H9 (cell line): ENCODE measurements around the gene CEP164. TPM values are rescaled to one million over a fixed set of nuclear protein-coding genes. Genes with fewer than 3 reads are reported as not detected.

Source experiments
- DNase-seq: peaks from one replicate; pipeline ENCODE4 v3.0.0-alpha.2; 2017
- H2AFZ ChIP-seq: one replicate; pipeline ENCODE4 v1.6.1; 2013; ENCODE audit warnings: mild to moderate bottlenecking, low read length, control low read depth, moderate library complexity
- H2AK5ac ChIP-seq: 2 replicates; pipeline ENCODE4 v1.6.1; 2013; ENCODE audit warnings: low read length, control low read depth, mixed read lengths; ENCODE audit not compliant: insufficient read length
- H2BK120ac ChIP-seq: one replicate; pipeline ENCODE4 v1.6.1; 2013; ENCODE audit warnings: low read depth, mild to moderate bottlenecking, low read length, control low read depth, inconsistent platforms; ENCODE audit not compliant: poor library complexity, severe bottlenecking
- H2BK12ac ChIP-seq: 2 replicates; pipeline ENCODE4 v1.6.1; 2013; ENCODE audit warnings: low read length, control low read depth, mixed read lengths, low read depth; ENCODE audit not compliant: insufficient read length
- H2BK15ac ChIP-seq: 2 replicates; pipeline ENCODE4 v1.6.1; 2013; ENCODE audit warnings: low read depth, low read length, control low read depth
- H2BK20ac ChIP-seq: one replicate; pipeline ENCODE4 v1.6.1; 2013; ENCODE audit warnings: low read depth, mild to moderate bottlenecking, low read length, control low read depth, inconsistent platforms; ENCODE audit not compliant: poor library complexity, severe bottlenecking
- H2BK5ac ChIP-seq: 2 replicates; pipeline ENCODE4 v1.6.1; 2013; ENCODE audit warnings: low read length, control low read depth, mixed read lengths; ENCODE audit not compliant: insufficient read length
- H3K14ac ChIP-seq: 2 replicates; pipeline ENCODE4 v1.6.1; 2013; ENCODE audit warnings: low read length, control low read depth; ENCODE audit not compliant: insufficient read depth
- H3K18ac ChIP-seq: 2 replicates; pipeline ENCODE4 v1.6.1; 2013; ENCODE audit warnings: low read depth, mild to moderate bottlenecking, mixed read lengths, low read length, control low read depth; ENCODE audit not compliant: insufficient read length
- H3K23ac ChIP-seq: 2 replicates; pipeline ENCODE4 v1.6.1; 2013; ENCODE audit warnings: low read length, control low read depth, mixed read lengths, low read depth; ENCODE audit not compliant: insufficient read length
- H3K23me2 ChIP-seq: 2 replicates; pipeline ENCODE4 v1.6.1; 2013; ENCODE audit warnings: low read depth, mild to moderate bottlenecking, mixed read lengths, low read length, control low read depth; ENCODE audit not compliant: insufficient read length, poor library complexity, severe bottlenecking
- H3K27ac ChIP-seq: 2 replicates; pipeline ENCODE4 v1.5.1; 2013; ENCODE audit warnings: low read length, control low read depth, mixed read lengths, low read depth; ENCODE audit not compliant: insufficient read length
- H3K27me3 ChIP-seq: 2 replicates; pipeline ENCODE4 v1.6.1; 2013; ENCODE audit warnings: low read length, control low read depth, inconsistent platforms; ENCODE audit not compliant: insufficient read depth
- H3K4ac ChIP-seq: 2 replicates; pipeline ENCODE4 v1.6.1; 2013; ENCODE audit warnings: low read depth, mild to moderate bottlenecking, control low read depth, inconsistent platforms, low read length, moderate library complexity
- H3K4me1 ChIP-seq: 2 replicates; pipeline ENCODE4 v1.6.1; 2013; ENCODE audit warnings: low read length, control low read depth, inconsistent platforms; ENCODE audit not compliant: insufficient read depth
- H3K4me2 ChIP-seq: 2 replicates; pipeline ENCODE4 v1.6.1; 2013; ENCODE audit warnings: low read length, control low read depth, mixed read lengths; ENCODE audit not compliant: insufficient read length, insufficient read depth
- H3K56ac ChIP-seq: 2 replicates; pipeline ENCODE4 v1.6.1; 2013; ENCODE audit warnings: low read depth, mild to moderate bottlenecking, mixed read lengths, low read length, control low read depth; ENCODE audit not compliant: insufficient read length
- H3K79me1 ChIP-seq: 2 replicates; pipeline ENCODE4 v1.6.1; 2013; ENCODE audit warnings: low read depth, mild to moderate bottlenecking, moderate library complexity, low read length, control low read depth, inconsistent platforms; ENCODE audit not compliant: insufficient read depth, poor library complexity, severe bottlenecking
- H3K79me2 ChIP-seq: 2 replicates; pipeline ENCODE4 v1.6.1; 2013; ENCODE audit warnings: low read length, control low read depth, inconsistent platforms; ENCODE audit not compliant: insufficient read depth
- H3K9ac ChIP-seq: 2 replicates; pipeline ENCODE4 v1.6.1; 2013; ENCODE audit warnings: low read length, control low read depth, mixed read lengths; ENCODE audit not compliant: insufficient read length; ENCODE audit errors: extremely low read depth
- H3K9me3 ChIP-seq: one replicate; pipeline ENCODE4 v1.6.1; 2013; ENCODE audit warnings: low read depth, low read length, inconsistent platforms; ENCODE audit not compliant: control insufficient read depth
- H3T11ph ChIP-seq: one replicate; pipeline ENCODE4 v1.6.1; 2013; ENCODE audit warnings: mild to moderate bottlenecking, low read length, control low read depth, inconsistent platforms
- H4K20me1 ChIP-seq: one replicate; pipeline ENCODE4 v1.6.1; 2013; ENCODE audit not compliant: control insufficient read depth, insufficient read length, insufficient read depth
- H4K5ac ChIP-seq: 2 replicates; pipeline ENCODE4 v1.6.1; 2013; ENCODE audit warnings: low read depth, mild to moderate bottlenecking, mixed read lengths, low read length, control low read depth; ENCODE audit not compliant: insufficient read length
- H4K8ac ChIP-seq: replicated peaks from 2 replicates; pipeline ENCODE4 v1.6.1; 2013; ENCODE audit warnings: low read length, control low read depth, mixed read lengths, low read depth; ENCODE audit not compliant: insufficient read length
- H4K91ac ChIP-seq: 2 replicates; pipeline ENCODE4 v1.6.1; 2013; ENCODE audit warnings: low read depth, mild to moderate bottlenecking, moderate library complexity, mixed read lengths, low read length, control low read depth; ENCODE audit not compliant: insufficient read length
- H3K27ac Mint-ChIP-seq, 3 experiments: 2 replicates in 2 of 3; 3 replicates in 1 of 3; pipeline ENCODE4 v1.8.0; 2020 to 2021; ENCODE audit warnings: mixed read lengths in 3 of 3, mild to moderate bottlenecking in 1 of 3, moderate library complexity in 1 of 3
- H3K27me3 Mint-ChIP-seq: 2 replicates; pipeline ENCODE4 v1.8.0; 2021; ENCODE audit warnings: low read depth, mild to moderate bottlenecking, moderate library complexity, mixed read lengths
- H3K36me3 Mint-ChIP-seq, 3 experiments: 2 replicates in 2 of 3; 3 replicates in 1 of 3; pipeline ENCODE4 v1.8.0; 2020 to 2021; ENCODE audit warnings: low read depth in 3 of 3, mixed read lengths in 3 of 3; ENCODE audit not compliant: insufficient read depth in 1 of 3
- H3K4me1 Mint-ChIP-seq, 2 experiments: 2 replicates each; pipeline ENCODE4 v1.8.0; 2020; ENCODE audit warnings: mixed read lengths in 2 of 2
- H3K4me3 Mint-ChIP-seq, 2 experiments: 2 replicates in 1 of 2; 3 replicates in 1 of 2; pipeline ENCODE4 v1.8.0; 2020 to 2021; ENCODE audit warnings: mild to moderate bottlenecking in 2 of 2, mixed read lengths in 2 of 2, moderate library complexity in 1 of 2
- H3K9me3 Mint-ChIP-seq, 2 experiments: 2 replicates in 1 of 2; 3 replicates in 1 of 2; pipeline ENCODE4 v1.8.0; 2020; ENCODE audit warnings: mild to moderate bottlenecking in 2 of 2, mixed read lengths in 2 of 2, moderate library complexity in 1 of 2
- CTCF ChIP-seq: fragments of 200-600 bp; sonication (generic); conservative IDR thresholded peaks from 3 replicates; pipeline ENCODE4 v1.8.0; 2021; ENCODE audit warnings: antibody characterized with exemption, mild to moderate bottlenecking
- WGBS: extraction: QIAGEN DNeasy Blood & Tissue Kit; methylation state at CpG from one replicate; pipeline ENCODE4 v1.1.7; 2013; ENCODE audit warnings: missing lambda C conversion rate, low lambda C conversion rate, mixed read lengths; ENCODE audit not compliant: insufficient read length; ENCODE audit errors: extremely low coverage; 5-methylcytosine and 5-hydroxymethylcytosine counted together
- total RNA-seq: library from RNA; stranded (reverse); gene quantifications from 2 replicates; pipeline ENCODE4 v1.2.1, GENCODE V29; 2021

Gene CEP164
- total RNA-seq, 1 experiment from 2014 or later: 24.9 TPM

DNA sequence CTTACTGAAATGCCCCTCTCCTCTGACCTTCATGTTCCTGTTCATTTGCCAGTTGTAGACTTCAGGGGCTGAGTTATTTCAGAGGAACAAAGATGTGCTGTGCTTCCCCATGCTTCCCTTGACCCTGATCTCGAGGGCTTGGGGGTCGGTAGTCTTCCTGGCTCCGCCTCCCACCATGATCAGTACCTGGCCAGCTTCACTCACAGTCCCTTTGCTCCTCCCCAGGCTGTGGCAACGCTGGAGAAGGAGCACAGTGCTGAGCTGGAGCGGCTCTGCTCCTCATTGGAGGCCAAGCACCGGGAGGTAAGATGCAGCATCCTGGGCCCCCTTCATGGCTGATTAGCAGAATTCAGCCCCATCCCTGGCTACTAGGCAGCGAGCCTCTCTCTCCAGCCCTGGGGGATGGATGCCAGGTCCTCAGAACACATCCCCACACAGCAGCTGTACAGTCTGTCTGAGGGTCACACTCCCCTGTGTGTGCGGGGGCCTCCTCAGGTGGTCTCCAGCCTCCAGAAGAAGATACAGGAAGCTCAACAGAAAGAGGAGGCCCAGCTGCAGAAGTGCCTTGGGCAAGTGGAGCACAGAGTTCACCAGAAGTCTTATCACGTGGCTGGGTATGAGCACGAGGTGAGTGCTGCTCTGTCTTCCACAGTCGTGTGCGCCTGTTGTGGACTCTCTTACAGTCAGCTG, 64.5 kb downstream of the CEP164 start:
- H3K27ac Mint-ChIP-seq: no peak overlapping the region
- H4K20me1 ChIP-seq: no peaks in the 10 kb centered on the region
- H3K27me3 Mint-ChIP-seq: no peaks in the 10 kb centered on the region
- no peak overlapping the region for H2BK120ac ChIP-seq
- H3K9me3 Mint-ChIP-seq: no peaks in the 10 kb centered on the region; a peak in 1 of 5 replicates
- no peak overlapping the region for H4K8ac ChIP-seq
- no peak overlapping the region for H3K14ac ChIP-seq
- H3K18ac ChIP-seq: no peak overlapping the region
- H2BK5ac ChIP-seq: no peak overlapping the region
- H3K4me1 ChIP-seq: no peaks in the 10 kb centered on the region
- no peak overlapping the region for H3K4me3 Mint-ChIP-seq
- no peaks in the 10 kb centered on the region for H3K4me1 Mint-ChIP-seq
- no peak overlapping the region for H4K5ac ChIP-seq
- no peak overlapping the region for H2BK15ac ChIP-seq
- no peak for DNase-seq
- H3K4me2 ChIP-seq: no peak overlapping the region
- TF ChIP-seq CTCF: no peak
- H2AFZ ChIP-seq: no peak overlapping the region
- no peak overlapping the region for H3K27ac ChIP-seq
- H2AK5ac ChIP-seq: no peak overlapping the region
- no peaks in the 10 kb centered on the region for H3K79me1 ChIP-seq
- no peak overlapping the region for H3T11ph ChIP-seq
- H3K56ac ChIP-seq: no peak overlapping the region
- no peak overlapping the region for H3K23ac ChIP-seq
- H3K36me3 Mint-ChIP-seq: peaks cover 29 to 66% (median 59%) of the 10 kb centered on the region in 3 experiments
- H3K4ac ChIP-seq: no peak overlapping the region
- H3K27me3 ChIP-seq: no peaks in the 10 kb centered on the region
- H4K91ac ChIP-seq: no peak overlapping the region
- no peak overlapping the region for H3K9ac ChIP-seq
- H3K9me3 ChIP-seq: no peaks in the 10 kb centered on the region
- WGBS: no CpG with 5 or more reads among the region's 12 CpGs
- no peaks in the 10 kb centered on the region for H3K79me2 ChIP-seq
- no peak overlapping the region for H2BK12ac ChIP-seq
- H2BK20ac ChIP-seq: no peak overlapping the region
- H3K23me2 ChIP-seq: no peaks in the 10 kb centered on the region
